Suprapubic skin (tissue), 4 donors: ENCODE measurements around the gene PTPRCAP.

ENCODE experiments used
- CTCF ChIP-seq, 2 donors: fragments of 200-600 bp in 1 of 2; fragments of 450-650 bp in 1 of 2; sonication (generic) in 1 of 2; IDR thresholded peaks; one replicate each; pipeline ENCODE4 v1.5.1; 2016 to 2019; ENCODE audit warnings: antibody characterized with exemption in 2 of 2, mild to moderate bottlenecking in 1 of 2, moderate library complexity in 1 of 2
- EP300 ChIP-seq: sonication (generic); formaldehyde crosslinking; IDR thresholded peaks from one replicate; pipeline ENCODE4 v1.6.1; 2017; ENCODE audit warnings: antibody characterized with exemption
- POLR2A ChIP-seq, 2 donors: fragments of 450-650 bp; IDR thresholded peaks; one replicate each; pipeline ENCODE4 v1.6.1; 2017; ENCODE audit warnings: antibody characterized with exemption in 2 of 2, mild to moderate bottlenecking in 2 of 2, moderate library complexity in 2 of 2
- POLR2AphosphoS5 ChIP-seq, 3 donors: sonication (generic); formaldehyde crosslinking; IDR thresholded peaks; one replicate each; pipeline ENCODE4 v1.6.1; 2017; ENCODE audit warnings: antibody characterized with exemption in 3 of 3

GRCh38 chr11:67413266-67413849 is 24.1 kb downstream of the PTPRCAP start:
- TF ChIP-seq EP300 (no peak), POLR2AphosphoS5 (IDR thresholded peaks at IDR 0.05) (no peak), POLR2A (IDR thresholded peaks at IDR 0.05) (no peak), CTCF (IDR thresholded peaks at IDR 0.05) (no peak)
